HG03439 (cell line): ENCODE results near the gene MYH9.

Experiments
- ATAC-seq: cut with Tn5 transposase; IDR thresholded peaks from one replicate; pipeline ENCODE4 v1.9.1; 2021; ENCODE audit warnings: mild to moderate bottlenecking, moderate library complexity; ENCODE audit not compliant: unreplicated experiment

MYH9 gene

DNA sequence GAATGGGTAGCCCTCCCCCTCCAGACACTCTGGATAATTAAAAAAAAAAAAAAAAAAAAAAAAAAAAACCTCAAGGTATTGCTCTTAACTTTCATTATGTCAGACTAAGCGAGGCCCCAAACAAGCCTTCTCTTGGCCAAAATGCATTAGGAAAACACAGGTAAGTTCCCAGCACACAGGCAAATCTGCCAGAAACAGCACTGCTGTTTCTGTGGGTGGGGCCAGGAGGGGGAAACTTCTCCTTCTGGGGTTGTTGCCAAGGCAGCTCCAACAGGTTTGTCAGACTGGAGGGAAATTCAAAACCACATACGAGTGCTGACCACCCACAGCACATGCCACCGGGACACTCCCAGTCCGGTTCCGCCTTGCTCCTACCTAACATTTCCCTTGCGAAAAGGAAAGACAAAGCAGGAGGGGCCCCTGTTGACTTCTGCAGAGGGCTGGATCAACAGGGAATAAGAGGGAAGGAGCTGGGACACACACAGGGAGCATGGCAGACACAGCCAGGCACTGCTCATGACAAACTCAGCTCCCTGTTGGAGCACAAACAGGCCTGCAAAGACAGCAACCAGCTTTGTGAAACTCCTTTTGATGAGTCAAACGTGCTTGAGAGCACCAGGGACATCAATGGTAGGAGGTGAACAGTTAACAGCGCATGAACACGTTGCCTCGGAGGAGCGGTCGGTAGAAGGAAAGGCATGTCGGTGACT, 55.0 kb downstream of the MYH9 start:
- no peak for ATAC-seq

GRCh38 chr22:36331912-36332622, 55.7 kb downstream of the MYH9 start:
- ATAC-seq = no peak

GRCh38 chr22:36331306-36331911, 56.4 kb downstream of the MYH9 start:
- ATAC-seq = no peak

GRCh38 chr22:36330655-36331305, 57.0 kb downstream of the MYH9 start:
- ATAC-seq = no peak

DNA sequence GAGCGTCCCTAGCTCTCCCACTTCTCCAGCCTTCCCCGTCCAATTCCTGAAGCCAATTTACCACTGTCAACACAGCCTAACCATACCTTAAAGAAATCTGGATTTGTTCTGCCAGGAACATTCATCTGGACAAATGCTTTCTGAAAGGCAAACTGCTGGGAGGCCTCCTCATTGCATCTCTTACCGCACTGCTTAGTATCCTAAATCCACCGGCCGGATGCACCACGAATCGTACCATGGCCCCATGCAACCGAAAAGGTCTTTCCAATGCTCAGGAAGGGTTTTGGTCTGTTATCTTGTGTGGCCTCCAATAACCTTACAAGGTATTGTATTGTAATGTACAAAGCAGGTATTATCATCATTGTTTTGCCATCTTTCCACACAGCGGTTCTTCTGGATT, 57.6 kb downstream of the MYH9 start:
- ATAC-seq = no peak

DNA sequence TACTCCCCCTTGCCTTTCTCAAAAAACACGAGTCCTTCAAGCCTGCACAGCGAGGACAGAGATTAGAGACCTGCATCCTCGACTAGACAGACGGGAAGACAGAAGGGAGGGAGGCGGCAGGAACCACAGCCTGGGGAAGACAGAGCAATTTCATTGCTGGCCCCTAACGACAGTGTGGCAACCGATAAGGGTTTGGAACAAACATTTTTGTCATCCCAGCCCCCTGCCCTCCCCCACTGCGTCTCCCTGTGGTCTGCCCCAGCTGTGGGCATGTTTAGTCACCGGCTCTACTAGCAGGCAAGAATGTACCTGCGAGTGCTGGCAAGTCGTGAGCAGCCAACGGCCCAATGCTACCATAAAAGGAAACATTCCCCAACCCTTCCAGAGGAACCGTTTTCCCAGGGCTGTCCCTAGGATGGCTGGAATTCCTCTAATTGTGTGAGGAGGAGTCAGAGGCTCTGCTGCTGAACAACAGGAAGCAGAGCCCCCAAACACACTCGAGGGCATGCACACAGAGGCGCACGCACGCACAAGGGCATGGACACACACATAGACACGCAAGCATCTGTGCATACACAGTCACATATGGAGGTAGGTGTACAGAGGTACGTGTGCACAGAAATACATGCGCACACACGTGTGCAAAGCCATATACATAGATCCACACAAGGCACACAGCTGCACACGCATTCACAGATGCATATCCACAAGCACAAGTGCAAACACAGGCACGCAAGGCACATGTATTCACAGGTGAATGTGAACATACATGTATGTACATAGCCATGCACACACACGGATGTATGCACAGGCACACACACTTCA, 58.3 kb downstream of the MYH9 start:
- ATAC-seq = no peak

- ATAC-seq = no peak
These were observed 59.0 kb downstream of the MYH9 start for GRCh38 chr22:36328635-36329253.

DNA sequence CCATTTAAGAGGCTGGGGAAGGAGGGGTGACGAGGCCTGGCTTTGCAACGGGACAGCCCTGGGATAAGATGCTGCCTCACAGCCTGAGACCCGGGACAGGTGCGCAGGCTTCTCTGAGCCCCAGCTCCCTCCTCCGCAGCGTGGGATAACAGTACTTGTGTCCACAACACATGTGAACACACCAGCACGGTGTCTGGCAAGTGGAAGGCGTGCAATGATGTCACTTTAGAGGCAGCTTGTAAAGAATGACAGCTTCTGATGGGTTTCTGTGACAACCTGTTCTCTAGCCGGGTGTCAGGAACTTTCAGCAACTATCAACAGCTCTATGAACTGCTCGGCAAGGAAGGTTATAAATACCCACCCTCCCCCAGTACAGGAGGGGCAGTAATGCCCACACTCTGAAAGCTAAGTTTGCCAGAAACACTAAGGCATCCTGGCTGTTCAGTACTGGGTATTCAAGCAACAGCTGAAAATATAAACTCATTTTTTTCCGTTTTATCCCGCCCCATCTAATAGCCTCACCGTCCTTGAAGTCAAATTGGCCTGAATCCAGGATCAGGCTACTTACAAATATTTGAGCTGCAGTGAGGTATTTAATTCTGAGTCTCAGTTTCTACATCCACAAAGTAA, 59.7 kb downstream of the MYH9 start:
- no peak for ATAC-seq

DNA sequence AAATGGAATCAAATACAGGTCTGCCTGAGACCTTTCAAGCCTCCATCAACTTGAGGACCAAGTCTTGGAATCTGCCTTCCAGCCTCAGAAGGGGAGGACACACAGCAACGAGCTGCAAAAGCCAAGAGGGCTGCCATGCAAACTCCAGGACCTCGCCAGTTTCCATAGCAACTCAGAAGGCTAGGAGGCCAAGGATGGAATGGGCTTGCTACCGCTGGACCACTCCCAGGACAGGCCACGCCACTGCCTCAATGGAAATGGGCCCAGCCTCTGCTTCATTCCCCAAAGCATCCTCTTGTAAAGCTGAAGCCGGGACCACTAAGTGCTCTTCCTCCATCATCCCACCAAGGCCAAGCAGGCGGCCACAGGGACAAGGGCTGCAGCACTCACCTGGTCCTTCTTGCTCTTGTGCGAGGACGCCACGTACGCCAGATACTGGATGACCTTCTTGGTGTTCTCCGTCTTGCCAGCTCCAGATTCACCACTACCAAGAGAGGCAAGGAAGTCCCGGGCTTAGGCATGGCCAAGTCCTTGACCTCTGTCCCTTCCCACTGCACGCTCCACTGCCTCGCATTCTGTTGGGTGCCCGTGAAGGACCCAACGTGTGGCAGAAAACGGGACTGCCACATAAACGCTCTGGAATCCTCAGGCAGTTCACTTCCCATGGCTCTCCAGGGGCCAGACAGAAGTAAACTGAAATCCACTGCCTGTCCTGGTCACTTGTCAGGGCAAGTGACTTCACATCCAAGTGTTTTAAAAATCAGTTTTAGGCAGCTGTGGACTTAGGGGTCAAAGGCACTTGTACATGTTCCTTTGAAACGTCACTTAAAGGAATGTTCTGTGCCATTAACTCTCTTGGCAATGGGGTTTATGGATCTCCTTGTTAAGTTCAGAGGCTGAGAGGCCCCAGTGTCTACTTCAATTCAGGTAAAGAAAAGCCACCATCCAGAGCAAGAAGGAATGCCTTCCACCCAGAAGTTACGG, 61.3 kb downstream of the MYH9 start:
- ATAC-seq = no peak

DNA sequence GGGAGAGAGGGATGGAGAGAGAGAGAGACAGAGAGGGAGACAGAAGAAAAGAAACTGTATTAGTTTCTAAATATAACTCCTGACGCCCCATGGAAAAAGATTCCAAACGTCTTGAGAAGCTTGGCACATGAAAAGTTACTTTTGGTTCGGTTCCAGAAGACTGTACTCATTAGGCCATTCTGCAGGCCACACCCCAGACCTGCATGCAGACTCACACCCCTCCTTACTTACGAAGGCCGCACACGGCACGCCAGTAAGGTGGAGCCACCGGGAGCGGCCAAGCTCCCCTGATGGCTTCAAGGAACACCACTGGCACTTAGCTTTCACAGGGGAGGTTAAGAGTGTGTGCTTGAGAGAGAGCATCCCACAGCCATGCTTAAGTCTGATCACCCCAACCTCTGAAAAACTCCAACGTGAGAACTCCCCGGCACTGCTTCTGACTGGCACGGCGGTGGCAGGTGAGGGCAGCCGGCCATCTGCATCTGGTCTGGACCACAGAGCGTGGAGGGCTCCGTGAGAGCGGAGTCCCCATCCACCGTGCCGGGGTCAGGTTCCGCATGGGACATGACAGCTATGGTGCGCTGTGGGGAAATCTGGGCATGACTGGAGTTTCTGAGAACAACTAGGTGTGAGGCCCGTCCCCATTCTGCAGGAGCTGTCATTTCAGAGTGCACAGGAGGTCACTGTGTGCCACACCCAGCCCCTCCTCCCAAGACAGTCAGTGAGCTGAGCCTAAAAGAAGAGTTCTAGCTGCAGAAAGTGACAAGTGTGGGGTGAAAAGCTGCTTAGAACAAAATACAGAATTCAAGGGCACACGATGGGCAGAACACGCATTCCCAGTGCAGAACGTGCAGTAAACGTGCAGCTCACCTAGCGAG, 62.4 kb downstream of the MYH9 start:
- ATAC-seq = no peak

DNA sequence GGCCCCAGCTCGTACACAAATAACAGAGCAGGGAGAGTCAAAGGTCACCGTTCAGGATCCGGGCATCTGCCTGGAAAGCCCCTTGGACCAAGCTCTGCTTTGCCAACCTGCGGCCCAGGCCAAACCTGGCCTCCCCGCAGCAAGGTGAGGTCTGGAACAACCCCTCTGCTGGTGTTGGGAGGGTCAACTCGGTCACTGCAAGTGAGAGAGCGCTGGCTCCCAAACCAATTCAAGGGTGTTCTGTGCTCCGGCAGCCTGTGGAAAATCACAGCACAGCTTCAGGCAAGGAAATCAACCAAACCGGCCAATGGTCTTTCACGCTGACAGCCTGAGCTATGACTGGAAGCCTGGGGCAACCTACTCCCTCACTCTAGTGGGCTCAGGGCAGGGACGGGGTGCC, 63.4 kb downstream of the MYH9 start:
- ATAC-seq = no peak

DNA sequence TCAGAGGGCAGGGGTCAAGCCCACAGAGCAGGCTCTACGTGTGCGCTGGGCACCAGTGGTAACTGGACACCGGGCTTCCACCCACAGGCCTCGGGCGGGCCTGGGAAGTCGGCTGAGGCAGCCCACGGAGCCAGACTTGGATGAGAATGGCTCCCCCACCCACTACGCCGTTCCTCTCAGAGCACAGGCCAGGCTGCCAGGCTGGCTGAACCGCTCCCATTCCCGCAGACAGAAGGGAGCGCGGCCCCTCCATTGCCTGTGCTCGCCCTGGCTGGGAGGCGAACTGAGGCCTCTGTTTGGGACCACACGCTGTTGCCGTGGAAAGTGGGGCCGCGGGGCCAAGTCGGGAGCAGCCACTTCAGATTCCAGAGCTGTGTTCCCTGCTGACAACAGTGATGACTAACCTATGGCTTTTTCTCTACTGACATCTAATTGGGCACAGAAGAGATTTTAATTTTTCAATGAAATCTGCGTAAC, 63.9 kb downstream of the MYH9 start:
- ATAC-seq = no peak

DNA sequence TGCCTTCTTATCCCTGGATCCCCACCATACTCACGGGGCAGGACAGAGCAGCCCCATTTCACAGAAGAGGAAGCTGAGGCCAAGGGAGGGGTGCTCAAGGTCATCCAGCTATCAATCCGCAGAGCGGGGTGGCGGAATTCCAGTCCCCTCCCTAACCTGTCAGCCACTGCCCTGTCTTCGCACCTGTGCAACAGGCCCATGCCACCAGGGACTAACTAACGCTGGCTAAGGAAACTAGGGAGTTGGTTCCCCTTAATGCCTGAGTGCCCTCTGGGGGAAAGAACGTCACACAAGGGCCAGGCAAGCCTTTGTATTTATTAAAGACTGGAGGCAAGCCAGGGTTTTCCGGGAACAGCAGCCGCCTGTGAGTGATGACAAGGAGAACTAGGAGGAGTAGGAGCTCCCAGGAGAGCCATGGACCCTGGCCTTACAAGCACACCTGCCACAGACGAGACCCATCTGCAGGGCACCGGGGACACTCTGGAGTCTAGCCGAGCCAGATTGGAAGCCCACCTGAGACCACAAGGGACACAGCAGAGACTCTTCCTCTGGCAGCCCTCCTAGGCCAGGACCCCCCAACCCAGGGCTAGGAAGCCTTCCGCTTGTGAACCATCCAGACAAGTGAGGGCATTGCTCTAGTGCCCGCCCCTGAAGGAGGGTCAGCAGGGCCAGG, 64.4 kb downstream of the MYH9 start:
- ATAC-seq = no peak

DNA sequence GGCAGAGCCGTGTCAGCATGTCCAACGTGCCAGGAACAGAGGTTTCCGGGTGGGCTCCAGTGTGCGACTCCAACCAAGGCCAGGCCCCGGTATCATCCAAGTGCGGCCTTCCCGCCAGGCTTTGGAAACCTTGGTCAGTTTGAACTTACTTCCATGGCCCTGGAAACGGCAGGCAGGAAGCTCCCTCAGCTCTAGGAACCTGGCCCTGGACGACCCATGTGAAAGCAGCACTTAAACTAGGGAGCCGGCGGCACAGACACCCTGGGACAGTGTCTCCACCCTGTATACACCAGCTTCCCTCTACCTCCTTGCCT, 65.2 kb downstream of the MYH9 start:
- no peak for ATAC-seq

- ATAC-seq = no peak
These were observed 65.8 kb downstream of the MYH9 start for GRCh38 chr22:36321797-36322601.

GRCh38 chr22:36320553-36320952, 67.2 kb downstream of the MYH9 start:
- no peak for ATAC-seq
